Suprapubic skin (tissue), 3 donors: ENCODE results near the gene CAMK1D.

ENCODE experiments used
- CTCF ChIP-seq, 2 donors: fragments of 200-600 bp in 1 of 2; fragments of 450-650 bp in 1 of 2; sonication (generic) in 1 of 2; IDR thresholded peaks; one replicate each; pipeline ENCODE4 v1.5.1; 2016 to 2019; ENCODE audit warnings: antibody characterized with exemption in 2 of 2, mild to moderate bottlenecking in 1 of 2, moderate library complexity in 1 of 2
- EP300 ChIP-seq: sonication (generic); formaldehyde crosslinking; IDR thresholded peaks from one replicate; pipeline ENCODE4 v1.6.1; 2017; ENCODE audit warnings: antibody characterized with exemption
- POLR2A ChIP-seq, 2 donors: fragments of 450-650 bp; IDR thresholded peaks; one replicate each; pipeline ENCODE4 v1.6.1; 2017; ENCODE audit warnings: antibody characterized with exemption in 2 of 2, mild to moderate bottlenecking in 2 of 2, moderate library complexity in 2 of 2

GRCh38 chr10:12769323-12770044, 420.1 kb downstream of the CAMK1D start:
- TF ChIP-seq CTCF (IDR thresholded peaks at IDR 0.05): no peak
- no peak for TF ChIP-seq EP300
- no peak for TF ChIP-seq POLR2A (IDR thresholded peaks at IDR 0.05)
